HEK293 (cell line): Measurements from ENCODE around the gene FHIT.

Experiments used
- CTCF ChIP-seq: fragments of 450-650 bp; formaldehyde crosslinking; IDR thresholded peaks from 2 replicates; pipeline ENCODE4 v1.5.1; 2016; ENCODE audit warnings: missing biosample characterization, missing genetic modification characterization
- HOXD13 ChIP-seq: sonication (generic); formaldehyde crosslinking; IDR thresholded peaks from 2 replicates; pipeline ENCODE4 v1.8.0; 2022; ENCODE audit warnings: missing genetic modification reagents, borderline replicate concordance
- MZF1 ChIP-seq: fragments of 450-650 bp; formaldehyde crosslinking; IDR thresholded peaks from 2 replicates; pipeline ENCODE4 v1.5.1; 2017; ENCODE audit warnings: missing biosample characterization, missing genetic modification characterization, borderline replicate concordance
- SCRT1 ChIP-seq: fragments of 450-650 bp; formaldehyde crosslinking; IDR thresholded peaks from 2 replicates; pipeline ENCODE4 v1.5.1; 2016; ENCODE audit warnings: missing biosample characterization, missing genetic modification characterization, borderline replicate concordance
- ZBTB1 ChIP-seq: fragments of 450-650 bp; formaldehyde crosslinking; IDR thresholded peaks from 2 replicates; pipeline ENCODE4 v1.5.1; 2016; ENCODE audit warnings: missing biosample characterization, missing genetic modification characterization
- ZBTB17 ChIP-seq: fragments of 450-650 bp; formaldehyde crosslinking; IDR thresholded peaks from 2 replicates; pipeline ENCODE4 v1.5.1; 2016; ENCODE audit warnings: missing biosample characterization, missing genetic modification characterization
- ZBTB7A ChIP-seq: fragments of 450-650 bp; formaldehyde crosslinking; IDR thresholded peaks from 2 replicates; pipeline ENCODE4 v1.5.1; 2016; ENCODE audit warnings: low read depth, missing biosample characterization, missing genetic modification characterization
- ZNF202 ChIP-seq: fragments of 450-650 bp; formaldehyde crosslinking; IDR thresholded peaks from 2 replicates; pipeline ENCODE4 v1.5.1; 2016; ENCODE audit warnings: missing biosample characterization, missing genetic modification characterization, borderline replicate concordance
- ZNF274 ChIP-seq, 2 experiments: fragments of 200-500 bp in 1 of 2; fragments of 450-650 bp in 1 of 2; sonication (Bioruptor generic) in 1 of 2; formaldehyde crosslinking in 1 of 2; IDR thresholded peaks; 2 replicates each; pipeline versions ENCODE4 v1.5.1 to v1.6.1; 2014 to 2016; ENCODE audit warnings: borderline replicate concordance in 1 of 2, inconsistent platforms in 1 of 2, low read length in 1 of 2, missing biosample characterization in 1 of 2, missing genetic modification characterization in 1 of 2
- ZNF311 ChIP-seq: fragments of 450-650 bp; formaldehyde crosslinking; IDR thresholded peaks from 2 replicates; pipeline ENCODE4 v1.5.1; 2017; ENCODE audit warnings: missing biosample characterization, missing genetic modification characterization, borderline replicate concordance
- ZNF398 ChIP-seq: fragments of 450-650 bp; formaldehyde crosslinking; IDR thresholded peaks from 2 replicates; pipeline ENCODE4 v1.5.1; 2017; ENCODE audit warnings: missing biosample characterization, missing genetic modification characterization
- ZNF449 ChIP-seq: fragments of 450-650 bp; formaldehyde crosslinking; IDR thresholded peaks from 2 replicates; pipeline ENCODE4 v1.5.1; 2017; ENCODE audit warnings: missing biosample characterization, mild to moderate bottlenecking, missing genetic modification characterization, moderate library complexity
- ZNF654 ChIP-seq: fragments of 450-650 bp; formaldehyde crosslinking; IDR thresholded peaks from 2 replicates; pipeline ENCODE4 v1.5.1; 2016; ENCODE audit warnings: low read depth, missing biosample characterization, missing genetic modification characterization

GRCh38 chr3:60131618-60132017 is 1119.6 kb downstream of the FHIT start:
- TF ChIP-seq CTCF (no peak), ZNF274 (IDR thresholded peaks at IDR 0.05; ENCODE audit: low read length) (no peak), ZNF274 (tag by site-specific recombination; IDR thresholded peaks at IDR 0.05; ENCODE audit: borderline replicate concordance) (no peak), SCRT1 (tag by site-specific recombination) (no peak), HOXD13 (no peak), ZNF311 (tag by site-specific recombination) (no peak), ZNF449 (tag by site-specific recombination) (no peak), ZNF654 (tag by site-specific recombination) (no peak), ZNF398 (no peak), ZBTB7A (tag by site-specific recombination) (no peak), ZBTB1 (tag by site-specific recombination) (no peak), ZNF202 (tag by site-specific recombination) (no peak), MZF1 (tag by site-specific recombination) (no peak), ZBTB17 (no peak)
